Measurements from ENCODE around the gene SLC32A1.

SLC32A1 gene

GRCh38 chr20:38723848-38724625 is at the start of gene SLC32A1:
Gene SLC32A1, plus strand, starts transcription at chr20:38724486. Its CDS starts 239 bp downstream, at chr20:38724725.
- DNase-seq = peak; percentile 24

- DNase-seq = no peak
These were observed 49.5 kb upstream of the SLC32A1 start for GRCh38 chr20:38674765-38675133.

GRCh38 chr20:38676576-38676975 is 47.7 kb upstream of the SLC32A1 start:
- DNase-seq = no peak

- DNase-seq = no peak
These were observed 43.6 kb upstream of the SLC32A1 start for GRCh38 chr20:38680500-38681306.

- no peak for DNase-seq
These were observed 39.0 kb upstream of the SLC32A1 start for GRCh38 chr20:38685271-38685670.

GRCh38 chr20:38685853-38686473 is 38.3 kb upstream of the SLC32A1 start:
- DNase-seq = no peak

- no peak for DNase-seq
These were observed 31.6 kb upstream of the SLC32A1 start for GRCh38 chr20:38692436-38693411.

- DNase-seq = no peak
These were observed 27.0 kb upstream of the SLC32A1 start for GRCh38 chr20:38697306-38697705.

GRCh38 chr20:38698541-38698940 is 25.7 kb upstream of the SLC32A1 start:
- no peak for DNase-seq

- no peak for DNase-seq
These were observed 24.1 kb upstream of the SLC32A1 start for GRCh38 chr20:38700141-38700540.

- DNase-seq = no peak
These were observed 23.4 kb upstream of the SLC32A1 start for GRCh38 chr20:38700926-38701325.

- no peak for DNase-seq
These were observed 20.8 kb upstream of the SLC32A1 start for GRCh38 chr20:38703526-38703925.

GRCh38 chr20:38704136-38704535 is 20.1 kb upstream of the SLC32A1 start:
- DNase-seq = no peak

- peak; percentile 78 for DNase-seq
These were observed 17.8 kb upstream of the SLC32A1 start for GRCh38 chr20:38706509-38706908.

- DNase-seq = no peak
These were observed 10.0 kb upstream of the SLC32A1 start for GRCh38 chr20:38714308-38714707.

GRCh38 chr20:38715646-38716045 is 8.6 kb upstream of the SLC32A1 start:
- DNase-seq = no peak

- no peak for DNase-seq
These were observed 1.6 kb upstream of the SLC32A1 start for GRCh38 chr20:38722683-38723016.

- no peak for DNase-seq
These were observed 1.1 kb upstream of the SLC32A1 start for GRCh38 chr20:38723017-38723847.

GRCh38 chr20:38724626-38725147 is 401 bp downstream of the SLC32A1 start:
- DNase-seq = no peak

GRCh38 chr20:38725148-38725901 is 1.0 kb downstream of the SLC32A1 start:
- DNase-seq = no peak

Data from COR-L47 (cell line).